Thyroid gland (tissue), 4 donors: ENCODE measurements around the gene RNF166.

Experiments
- POLR2A ChIP-seq, 2 donors: fragments of 450-650 bp; IDR thresholded peaks; one replicate each; pipeline ENCODE4 v1.6.1; 2017; ENCODE audit warnings: antibody characterized with exemption in 2 of 2, mild to moderate bottlenecking in 2 of 2, moderate library complexity in 1 of 2
- TF ChIP-seq, protein P1 (sequence below), 6 experiments: fragments of 200-600 bp in 3 of 6; fragments of 450-650 bp in 3 of 6; sonication (generic) in 3 of 6; IDR thresholded peaks; one replicate each; pipeline ENCODE4 v1.5.1; 2016 to 2019; ENCODE audit warnings: antibody characterized with exemption in 6 of 6, mild to moderate bottlenecking in 2 of 6, inconsistent platforms in 1 of 6, moderate library complexity in 1 of 6

DNA sequence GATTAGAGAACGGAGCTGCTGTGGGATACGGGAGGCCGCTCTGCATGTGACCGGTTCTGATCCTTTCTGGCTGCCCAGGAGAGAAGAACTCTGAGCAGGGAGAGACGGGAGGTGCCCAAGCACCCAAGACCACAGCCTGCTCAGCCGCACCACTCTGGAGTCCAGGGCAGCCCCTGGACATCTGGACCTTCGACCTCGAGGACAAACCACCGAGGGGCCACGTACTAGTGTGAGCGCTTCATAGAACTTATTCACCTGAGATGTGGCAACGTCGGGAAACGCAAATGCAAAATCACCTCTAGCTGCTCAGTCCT, 5.9 kb downstream of the RNF166 start:
- TF ChIP-seq, protein P1, sequence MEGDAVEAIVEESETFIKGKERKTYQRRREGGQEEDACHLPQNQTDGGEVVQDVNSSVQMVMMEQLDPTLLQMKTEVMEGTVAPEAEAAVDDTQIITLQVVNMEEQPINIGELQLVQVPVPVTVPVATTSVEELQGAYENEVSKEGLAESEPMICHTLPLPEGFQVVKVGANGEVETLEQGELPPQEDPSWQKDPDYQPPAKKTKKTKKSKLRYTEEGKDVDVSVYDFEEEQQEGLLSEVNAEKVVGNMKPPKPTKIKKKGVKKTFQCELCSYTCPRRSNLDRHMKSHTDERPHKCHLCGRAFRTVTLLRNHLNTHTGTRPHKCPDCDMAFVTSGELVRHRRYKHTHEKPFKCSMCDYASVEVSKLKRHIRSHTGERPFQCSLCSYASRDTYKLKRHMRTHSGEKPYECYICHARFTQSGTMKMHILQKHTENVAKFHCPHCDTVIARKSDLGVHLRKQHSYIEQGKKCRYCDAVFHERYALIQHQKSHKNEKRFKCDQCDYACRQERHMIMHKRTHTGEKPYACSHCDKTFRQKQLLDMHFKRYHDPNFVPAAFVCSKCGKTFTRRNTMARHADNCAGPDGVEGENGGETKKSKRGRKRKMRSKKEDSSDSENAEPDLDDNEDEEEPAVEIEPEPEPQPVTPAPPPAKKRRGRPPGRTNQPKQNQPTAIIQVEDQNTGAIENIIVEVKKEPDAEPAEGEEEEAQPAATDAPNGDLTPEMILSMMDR (IDR thresholded peaks at IDR 0.05) = no peak
- TF ChIP-seq POLR2A (IDR thresholded peaks at IDR 0.05) = no peak
